Stimulated activated CD4-positive, alpha-beta T cell treated with anti-CD3 and anti-CD28 coated beads, Interleukin-12 subunit alpha, Interleukin-12 subunit beta, amount 100 ng/mL, for 48 hours (primary cell): ENCODE results near the gene PTPRN2.
A peak's percentile ranks its signal among the peaks of the same experiment; 100 is the strongest.
"Not testable (repeated sequence)": the region's sequence is repeated elsewhere in the genome, so short reads cannot be mapped to it uniquely, and the experiment has no call there.

Experiments
- DNase-seq, 3 donors: peaks; one replicate each; pipeline ENCODE4 v3.0.0-alpha.2; 2020; ENCODE audit warnings: low read depth in 2 of 3, low spot score in 1 of 3

Gene PTPRN2

DNA sequence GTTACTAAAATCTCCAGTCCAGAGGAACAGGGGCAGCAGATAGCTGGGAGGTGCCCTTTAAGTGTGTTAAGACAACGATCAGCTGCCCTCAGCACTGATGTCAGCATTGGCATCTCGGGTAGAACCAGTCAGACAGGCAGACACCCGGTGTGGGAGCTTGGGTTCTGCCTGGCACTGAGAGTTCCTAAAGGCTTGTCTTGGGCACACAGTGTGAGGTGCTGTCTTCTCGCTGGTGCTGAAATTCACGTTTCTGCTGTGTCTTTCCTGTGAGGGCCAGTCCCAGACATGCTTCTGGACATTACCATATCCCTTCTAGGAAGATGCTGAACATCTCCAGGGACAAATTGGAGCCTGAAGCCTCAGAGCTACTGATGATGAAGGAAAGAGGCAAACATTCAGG lies 1094.6 kb downstream of the PTPRN2 start:
- no peak for DNase-seq

- peak; percentile 23 to 38 (median 36) for DNase-seq
Observed at GRCh38 chr7:157490465-157490912, 1097.1 kb downstream of the PTPRN2 start.

GRCh38 chr7:157489870-157490269 lies 1097.8 kb downstream of the PTPRN2 start:
- not testable (repeated sequence) for DNase-seq
